GM18520 (cell line): ENCODE measurements around the gene NKG7.

Experiments
- ATAC-seq: cut with Tn5 transposase; IDR thresholded peaks from one replicate; pipeline ENCODE4 v1.9.1; 2021; ENCODE audit not compliant: unreplicated experiment

NKG7 gene

GRCh38 chr19:51338563-51339312 is 33.7 kb downstream of the NKG7 start:
- peak; percentile 37 for ATAC-seq

GRCh38 chr19:51337861-51338562 is 34.4 kb downstream of the NKG7 start:
- ATAC-seq, result no peak

- ATAC-seq, result no peak
Observed at GRCh38 chr19:51337141-51337860, 35.2 kb downstream of the NKG7 start.

GRCh38 chr19:51333836-51334460 is 38.5 kb downstream of the NKG7 start:
- ATAC-seq, result no peak

- no peak for ATAC-seq
Observed at GRCh38 chr19:51331716-51332115, 40.7 kb downstream of the NKG7 start.

GRCh38 chr19:51331193-51331592 is 41.3 kb downstream of the NKG7 start:
- no peak for ATAC-seq

- no peak for ATAC-seq
Observed at GRCh38 chr19:51330366-51330765, 42.1 kb downstream of the NKG7 start.

- ATAC-seq, result no peak
Observed at GRCh38 chr19:51329411-51329810, 43.0 kb downstream of the NKG7 start.

- no peak for ATAC-seq
Observed at GRCh38 chr19:51327066-51328001, 45.1 kb downstream of the NKG7 start.

- ATAC-seq, result no peak
Observed at GRCh38 chr19:51326216-51327065, 46.0 kb downstream of the NKG7 start.

GRCh38 chr19:51325161-51325976 is 47.1 kb downstream of the NKG7 start:
- no peak for ATAC-seq

GRCh38 chr19:51324167-51324481 is 48.3 kb downstream of the NKG7 start:
- ATAC-seq, result no peak

GRCh38 chr19:51323481-51324166 is 48.8 kb downstream of the NKG7 start:
- ATAC-seq, result no peak

GRCh38 chr19:51321799-51322198 is 50.7 kb downstream of the NKG7 start:
- no peak for ATAC-seq
